ENCODE data around the gene UBE2J2.

- TF ChIP-seq EZH2 (IDR thresholded peaks at IDR 0.05; ENCODE audit: insufficient read depth, poor library complexity, severe bottlenecking): no peak
- TF ChIP-seq EZH2phosphoT487 (IDR thresholded peaks at IDR 0.05; ENCODE audit: insufficient read depth, low read depth): no peak
Measured at GRCh38 chr1:1215881-1216605, 57.6 kb downstream of the UBE2J2 start.
